Immature natural killer cell (primary cell): ENCODE results near the gene ABHD14A. TPM values are rescaled to one million over a fixed set of nuclear protein-coding genes. Genes with fewer than 3 reads are reported as not detected.
A peak's percentile ranks its signal among the peaks of the same experiment; 100 is the strongest.

Source experiments
- DNase-seq, 3 donors: peaks; one replicate each; pipeline ENCODE4 v3.0.0; 2022; ENCODE audit warnings: mixed read lengths in 1 of 3
- H3K27ac Mint-ChIP-seq, 6 donors: one replicate each; pipeline ENCODE4 v1.8.0; 2020; ENCODE audit warnings: mixed read lengths in 6 of 6, mild to moderate bottlenecking in 5 of 6, inconsistent platforms in 4 of 6, moderate library complexity in 3 of 6
- H3K27me3 Mint-ChIP-seq, 3 donors: one replicate each; pipeline ENCODE4 v1.8.0; 2020 to 2021; ENCODE audit warnings: low read depth in 3 of 3, mild to moderate bottlenecking in 3 of 3, mixed read lengths in 3 of 3, moderate library complexity in 3 of 3, inconsistent platforms in 1 of 3
- H3K36me3 Mint-ChIP-seq, 3 donors: one replicate each; pipeline ENCODE4 v1.8.0; 2020; ENCODE audit warnings: mixed read lengths in 3 of 3, inconsistent platforms in 2 of 3, mild to moderate bottlenecking in 2 of 3
- H3K4me1 Mint-ChIP-seq, 2 donors: one replicate each; pipeline ENCODE4 v1.8.0; 2020; ENCODE audit warnings: inconsistent platforms in 2 of 2, mild to moderate bottlenecking in 2 of 2, mixed read lengths in 2 of 2, moderate library complexity in 1 of 2
- H3K4me3 Mint-ChIP-seq, 5 donors: one replicate each; pipeline ENCODE4 v1.8.0; 2020; ENCODE audit warnings: mild to moderate bottlenecking in 5 of 5, mixed read lengths in 5 of 5, inconsistent platforms in 3 of 5, moderate library complexity in 3 of 5
- H3K9me3 Mint-ChIP-seq, 6 donors: one replicate each; pipeline ENCODE4 v1.8.0; 2020; ENCODE audit warnings: mild to moderate bottlenecking in 6 of 6, mixed read lengths in 6 of 6, inconsistent platforms in 4 of 6, moderate library complexity in 3 of 6
- polyA plus RNA-seq, 3 donors: library from polyadenylated mRNA; unstranded; fragments of 300-500 nt; fragmentation: Illumina TruSeq; gene quantifications; one replicate each; pipeline ENCODE4 v1.2.3, GENCODE V29; 2021

The ABHD14A gene
- polyA plus RNA-seq, 3 donors from 2014 or later: 90.2 to 134 (median 97.6) TPM

DNA sequence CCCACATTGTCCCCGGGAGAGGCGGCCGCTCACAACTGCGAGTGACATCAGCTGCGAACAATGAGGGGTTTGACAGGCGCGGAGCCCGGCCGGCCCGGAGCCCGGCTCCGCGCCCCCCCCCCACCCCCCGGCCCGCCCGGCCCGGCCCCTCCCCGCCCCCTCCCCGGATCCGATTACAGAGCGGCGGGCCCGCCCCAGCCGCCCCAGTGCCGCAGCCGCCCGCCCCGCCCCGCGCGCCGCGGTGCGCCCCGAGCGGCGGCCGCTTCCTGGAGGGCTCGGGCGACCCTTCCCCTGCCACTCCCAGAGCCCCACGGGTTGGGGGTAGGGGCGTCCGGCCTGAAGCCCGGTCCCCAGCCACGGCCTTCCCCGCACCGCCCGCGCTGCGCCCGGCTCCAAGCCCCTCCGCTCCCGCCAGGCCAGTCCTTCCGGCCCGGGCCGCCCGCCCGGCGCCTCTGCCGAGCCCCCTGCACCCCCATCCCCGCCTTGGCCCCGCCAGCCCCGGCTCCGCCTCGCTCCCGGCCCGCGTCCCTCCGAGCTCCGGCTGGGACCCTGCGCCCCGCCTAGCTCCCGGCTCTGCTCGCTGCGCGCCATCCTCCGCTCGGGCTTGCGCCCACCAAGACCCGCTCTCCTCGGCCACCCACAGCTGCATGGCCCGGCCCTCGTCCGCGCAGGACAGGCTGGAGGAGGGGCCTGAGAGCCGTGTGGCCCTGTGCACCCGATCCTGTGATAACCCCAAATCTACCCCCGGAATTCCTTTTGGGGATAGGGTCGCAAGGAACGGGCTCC lies 7.3 kb upstream of the ABHD14A start, which contains the start of gene PCBP4:
PCBP4 (minus strand) TSS at position 71 of the 786 bp plus-strand sequence. CDS start 6,214 bp downstream, outside the sequence.
- DNase-seq: peak in 2 of 3 donors; percentile 36
- Mint-ChIP-seq H3K27ac (peak within 1 kb of the TSS in 5 of 6 donors; percentile 26 to 71 (median 55)), H3K4me3 (peak within 1 kb of the TSS; percentile 81 to 88 (median 83)), H3K27me3 (peaks cover 3 to 6% (median 4%) of the 10 kb centered on the region in 3 donors), H3K9me3 (no peaks in the 10 kb centered on the region), H3K4me1 (peaks cover 5 to 17% of the 10 kb centered on the region in 2 donors), H3K36me3 (no peaks in the 10 kb centered on the region)

DNA sequence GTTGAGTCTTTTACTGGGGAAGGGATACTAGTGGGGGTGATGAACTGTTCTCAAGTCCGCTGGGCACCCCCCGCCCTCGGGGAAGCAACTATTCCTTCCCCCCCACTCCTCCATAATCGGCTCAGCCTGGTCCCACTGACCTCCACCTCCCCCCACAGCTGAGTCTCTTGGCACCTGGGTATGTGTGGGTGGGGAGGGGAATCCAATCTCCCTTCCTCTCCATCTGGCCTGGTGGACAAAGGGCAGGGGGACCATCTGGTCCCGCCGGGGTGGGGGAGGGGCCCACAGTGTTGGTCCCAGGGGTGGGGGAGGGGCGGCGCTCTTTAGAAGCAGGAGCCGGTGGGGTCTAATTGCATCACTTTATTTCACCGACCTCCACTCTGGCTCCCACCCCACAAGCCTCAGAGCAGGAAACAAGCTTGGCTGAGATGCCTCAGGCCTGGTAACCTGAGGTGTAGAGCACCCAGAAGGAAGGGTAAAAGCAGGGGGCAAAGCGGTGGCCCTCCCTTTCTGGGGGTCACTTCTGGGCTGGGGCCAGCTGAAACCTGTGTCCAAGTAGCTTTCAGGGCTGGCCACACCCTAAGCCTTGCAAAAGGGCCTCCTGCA lies 6.6 kb upstream of the ABHD14A start:
- Mint-ChIP-seq H3K4me1 (peaks cover 5 to 17% of the 10 kb centered on the region in 2 donors), H3K4me3 (peak overlapping the region; percentile 61 to 83 (median 74)), H3K27ac (peak overlapping the region in 1 of 6 donors; percentile 57), H3K36me3 (no peaks in the 10 kb centered on the region), H3K27me3 (peaks cover 3 to 6% (median 4%) of the 10 kb centered on the region in 3 donors), H3K9me3 (no peaks in the 10 kb centered on the region)
- no peak for DNase-seq

DNA sequence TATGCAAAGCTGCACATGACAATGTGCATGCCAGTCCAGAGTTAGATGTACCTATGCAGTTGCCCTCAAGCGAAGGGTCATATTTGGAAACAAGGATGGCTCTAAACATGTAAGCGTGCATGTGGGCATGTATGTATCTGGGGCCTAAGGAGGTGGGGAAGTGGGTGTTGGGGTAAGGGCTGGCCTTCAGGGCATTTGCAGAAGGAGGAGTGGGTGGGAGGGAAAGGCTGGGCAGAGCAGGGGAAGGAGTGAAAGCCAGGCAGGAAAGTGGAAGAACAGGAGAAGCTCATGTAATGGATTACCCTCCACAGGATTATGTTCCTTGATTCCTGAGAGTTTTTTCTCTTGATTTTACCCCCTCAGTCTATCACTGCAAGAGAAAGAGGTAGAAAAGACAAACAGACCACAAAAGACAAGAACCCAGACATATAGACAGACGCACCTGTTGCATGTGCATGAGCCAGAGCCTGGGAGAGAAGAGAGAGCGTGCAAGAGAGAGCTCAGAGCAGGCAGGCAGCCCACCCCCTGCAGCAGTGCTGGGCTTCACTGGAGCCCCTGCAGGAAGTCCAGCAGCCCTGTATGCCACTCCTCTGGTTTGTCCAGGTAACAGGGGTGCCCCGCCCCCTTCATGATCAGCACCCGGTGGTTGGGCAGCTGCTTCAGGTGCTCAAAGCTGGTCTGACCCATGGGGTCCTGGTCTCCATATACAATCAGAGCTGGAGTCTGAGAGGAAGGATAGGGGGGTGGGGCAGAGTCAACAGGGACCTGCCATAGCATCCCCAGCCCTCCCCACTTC lies 5.8 kb upstream of the ABHD14A start:
- Mint-ChIP-seq H3K36me3 (no peaks in the 10 kb centered on the region), H3K4me1 (peaks cover 12 to 25% of the 10 kb centered on the region in 2 donors), H3K27me3 (peaks cover 4 to 11% (median 6%) of the 10 kb centered on the region in 3 donors), H3K4me3 (peak overlapping the region; percentile 53 to 71 (median 64)), H3K27ac (peak overlapping the region in 2 of 6 donors; percentile 24 to 75), H3K9me3 (no peaks in the 10 kb centered on the region)
- DNase-seq: no peak

DNA sequence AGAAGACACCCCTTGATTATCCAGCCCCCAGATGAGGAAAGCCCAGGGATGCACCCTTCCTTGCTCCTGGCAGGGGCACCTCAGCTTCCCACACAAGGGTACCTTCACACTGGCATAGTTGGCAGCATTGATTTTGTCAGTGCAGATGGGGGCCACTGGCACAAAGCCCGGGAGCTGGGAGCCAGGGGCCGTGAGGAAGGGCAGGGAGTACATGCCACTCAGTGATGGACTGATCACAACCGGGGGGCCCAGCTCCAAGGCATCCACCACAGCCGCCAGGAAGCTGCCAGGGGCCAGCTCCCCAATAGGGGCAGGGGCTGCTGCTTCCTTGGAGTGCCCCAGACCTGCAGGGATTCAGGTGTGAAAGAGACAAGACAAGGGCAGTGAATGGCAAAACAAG lies 5.0 kb upstream of the ABHD14A start:
- peaks cover 0 to 1% (median 0%) of the 10 kb centered on the region in 6 donors for H3K9me3 Mint-ChIP-seq
- DNase-seq: no peak
- no peaks in the 10 kb centered on the region for H3K36me3 Mint-ChIP-seq
- H3K4me3 Mint-ChIP-seq: no peak overlapping the region
- peaks cover 19 to 31% of the 10 kb centered on the region in 2 donors for H3K4me1 Mint-ChIP-seq
- peaks cover 5 to 15% (median 8%) of the 10 kb centered on the region in 3 donors for H3K27me3 Mint-ChIP-seq
- peak overlapping the region in 1 of 6 donors; percentile 37 for H3K27ac Mint-ChIP-seq

DNA sequence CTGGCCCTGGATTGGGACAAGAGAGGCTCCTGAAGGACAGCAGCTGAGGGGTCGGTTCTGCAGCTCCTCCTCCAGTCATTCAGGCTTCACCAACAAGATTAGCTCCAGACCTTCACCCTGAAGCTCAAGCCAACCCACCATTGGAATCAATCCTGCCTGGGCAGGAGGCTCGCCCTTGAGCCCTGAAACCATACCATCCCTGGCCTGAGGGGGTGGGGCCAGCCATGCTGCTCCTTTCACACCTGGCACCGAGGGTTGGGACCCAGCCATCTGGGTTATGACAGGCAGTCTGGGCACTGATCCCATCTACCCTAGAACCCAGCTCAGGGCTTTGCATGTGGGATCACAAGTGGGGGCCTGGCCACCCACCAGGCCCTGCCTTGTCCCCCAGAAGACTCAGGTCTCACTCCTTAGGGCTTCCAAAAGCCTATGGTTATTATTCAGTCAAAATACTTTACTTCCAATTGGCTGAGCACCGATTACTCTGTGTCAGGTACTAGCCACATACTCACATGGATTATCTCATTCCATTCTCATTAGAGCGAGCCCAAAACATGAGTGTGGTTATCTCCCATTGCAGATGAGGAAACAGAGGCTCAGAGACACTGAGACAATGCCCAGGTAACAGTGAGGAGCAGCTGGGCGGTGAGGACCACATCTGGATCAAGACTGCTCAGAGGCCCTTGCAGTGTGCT lies 4.1 kb upstream of the ABHD14A start:
- peaks cover 27 to 34% of the 10 kb centered on the region in 2 donors for H3K4me1 Mint-ChIP-seq

DNA sequence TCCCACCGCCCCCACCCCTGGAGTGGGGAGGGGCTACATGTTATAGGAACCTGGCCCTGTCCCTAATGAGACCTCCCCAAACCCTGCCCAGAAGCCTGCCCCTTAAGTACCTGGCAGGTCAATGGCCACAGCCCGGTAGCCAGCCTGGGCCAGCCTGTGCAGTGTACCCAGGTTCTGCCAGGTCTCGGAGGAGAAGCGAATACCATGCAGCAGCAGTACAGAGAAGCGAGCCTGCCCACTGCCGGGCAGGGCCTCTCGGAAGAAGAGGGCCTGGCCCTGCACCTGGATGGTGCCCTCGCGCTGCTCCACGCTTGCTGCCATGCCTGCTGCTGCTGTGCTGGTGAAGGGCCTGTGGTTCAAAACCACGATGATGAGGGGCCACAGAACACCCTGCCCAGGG lies 3.5 kb upstream of the ABHD14A start:
- peak overlapping the region in 2 of 5 donors; percentile 18 to 21 for H3K4me3 Mint-ChIP-seq
- peak overlapping the region in 2 of 6 donors; percentile 7 to 45 for H3K27ac Mint-ChIP-seq
- no peaks in the 10 kb centered on the region for H3K36me3 Mint-ChIP-seq
- peaks cover 5 to 11% (median 5%) of the 10 kb centered on the region in 3 donors for H3K27me3 Mint-ChIP-seq
- H3K9me3 Mint-ChIP-seq: peaks cover 0 to 1% (median 0%) of the 10 kb centered on the region in 6 donors
- DNase-seq: no peak
- H3K4me1 Mint-ChIP-seq: peaks cover 31 to 37% of the 10 kb centered on the region in 2 donors

More for the DNA sequence above, 4.1 kb upstream of the ABHD14A start:
- no peaks in the 10 kb centered on the region for H3K36me3 Mint-ChIP-seq
- DNase-seq: no peak
- peaks cover 5 to 11% (median 7%) of the 10 kb centered on the region in 3 donors for H3K27me3 Mint-ChIP-seq
- peak overlapping the region in 1 of 5 donors; percentile 14 for H3K4me3 Mint-ChIP-seq
- H3K9me3 Mint-ChIP-seq: peaks cover 0 to 1% (median 0%) of the 10 kb centered on the region in 6 donors
- peak overlapping the region in 3 of 6 donors; percentile 34 to 50 (median 45) for H3K27ac Mint-ChIP-seq

DNA sequence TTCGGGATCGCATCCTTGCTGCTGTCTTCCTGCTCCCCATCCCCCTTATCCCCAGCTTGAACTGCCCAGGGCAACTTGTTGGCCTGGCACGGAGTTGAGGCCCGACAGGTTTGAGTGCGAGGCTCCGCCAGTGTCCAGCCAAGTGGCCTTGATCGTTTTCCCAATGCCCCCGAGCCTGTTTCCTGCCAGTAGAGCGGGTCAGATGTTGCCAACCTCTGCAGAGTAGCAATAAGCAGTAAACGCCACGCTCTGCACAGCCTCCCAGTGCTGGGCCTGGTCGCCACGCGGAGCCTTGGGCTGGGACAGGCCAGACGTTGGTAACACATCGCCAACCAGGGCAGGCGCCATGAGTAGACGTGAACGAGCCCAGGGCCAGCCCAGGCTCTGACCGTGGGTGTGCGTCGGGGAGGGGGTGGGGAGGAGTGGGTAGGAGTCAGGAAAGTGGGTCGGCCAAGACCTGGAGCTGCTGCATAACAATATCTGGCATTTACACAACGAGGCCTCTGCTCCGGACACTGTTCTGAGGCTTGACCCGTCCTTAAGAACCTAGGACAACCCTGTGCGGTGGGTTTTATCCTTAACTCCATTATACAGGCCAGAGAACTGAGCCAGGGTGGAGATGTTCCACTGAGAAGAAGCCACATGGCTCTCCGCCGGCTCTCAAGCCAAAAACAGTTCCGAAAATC lies 444 bp upstream of the ABHD14A start:
- Mint-ChIP-seq H3K9me3 (peaks cover 0 to 1% (median 0%) of the 10 kb centered on the region in 6 donors), H3K4me3 (peak overlapping the region; percentile 95 to 97 (median 96)), H3K36me3 (no peaks in the 10 kb centered on the region), H3K4me1 (peaks cover 36 to 41% of the 10 kb centered on the region in 2 donors), H3K27ac (peak overlapping the region; percentile 85 to 94 (median 92)), H3K27me3 (peaks cover 5 to 9% (median 5%) of the 10 kb centered on the region in 3 donors)
- peak in 1 of 3 donors; percentile 14 for DNase-seq

DNA sequence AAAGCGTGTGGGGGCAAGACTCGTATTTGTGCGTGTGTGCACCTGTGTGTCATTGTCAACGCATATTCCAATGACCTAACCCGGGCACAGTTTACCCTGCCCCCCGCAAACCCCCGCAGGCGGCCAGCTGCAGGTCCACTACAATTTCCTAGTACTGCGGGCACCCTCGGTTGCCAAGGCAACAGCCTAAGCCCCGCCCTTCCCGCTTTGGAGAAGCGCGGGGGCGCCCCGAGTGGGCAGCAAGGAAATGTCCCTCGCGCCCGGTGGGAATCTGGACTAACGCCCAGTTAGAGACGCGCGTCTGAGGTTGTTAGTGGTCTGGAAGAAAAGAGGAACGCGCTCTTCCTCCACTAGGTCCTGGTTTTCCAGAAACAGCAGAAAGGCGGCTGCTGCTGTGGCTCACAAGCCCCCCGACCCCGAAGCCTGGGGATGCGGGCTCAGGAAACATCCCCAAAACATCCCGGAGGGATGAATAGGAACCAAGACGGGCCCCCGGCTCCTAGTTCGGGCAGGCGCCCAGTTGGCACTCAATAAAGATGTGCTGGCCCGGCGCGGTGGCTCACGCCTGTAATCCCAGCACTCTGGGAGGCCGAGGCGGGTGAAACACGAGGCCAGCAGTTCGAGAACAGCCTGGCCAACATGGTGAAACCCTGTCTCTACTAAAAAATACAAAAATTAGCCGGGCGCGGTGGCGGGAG lies 1.1 kb downstream of the ABHD14A start:
- DNase-seq: peak; percentile 43 to 47 (median 47)
- H3K36me3 Mint-ChIP-seq: no peaks in the 10 kb centered on the region
- H3K4me3 Mint-ChIP-seq: peak overlapping the region; percentile 89 to 98 (median 90)
- peaks cover 3 to 12% (median 5%) of the 10 kb centered on the region in 3 donors for H3K27me3 Mint-ChIP-seq
- peaks cover 0 to 1% (median 0%) of the 10 kb centered on the region in 6 donors for H3K9me3 Mint-ChIP-seq
- peak overlapping the region in 5 of 6 donors; percentile 42 to 88 (median 74) for H3K27ac Mint-ChIP-seq
- peaks cover 38 to 43% of the 10 kb centered on the region in 2 donors for H3K4me1 Mint-ChIP-seq

DNA sequence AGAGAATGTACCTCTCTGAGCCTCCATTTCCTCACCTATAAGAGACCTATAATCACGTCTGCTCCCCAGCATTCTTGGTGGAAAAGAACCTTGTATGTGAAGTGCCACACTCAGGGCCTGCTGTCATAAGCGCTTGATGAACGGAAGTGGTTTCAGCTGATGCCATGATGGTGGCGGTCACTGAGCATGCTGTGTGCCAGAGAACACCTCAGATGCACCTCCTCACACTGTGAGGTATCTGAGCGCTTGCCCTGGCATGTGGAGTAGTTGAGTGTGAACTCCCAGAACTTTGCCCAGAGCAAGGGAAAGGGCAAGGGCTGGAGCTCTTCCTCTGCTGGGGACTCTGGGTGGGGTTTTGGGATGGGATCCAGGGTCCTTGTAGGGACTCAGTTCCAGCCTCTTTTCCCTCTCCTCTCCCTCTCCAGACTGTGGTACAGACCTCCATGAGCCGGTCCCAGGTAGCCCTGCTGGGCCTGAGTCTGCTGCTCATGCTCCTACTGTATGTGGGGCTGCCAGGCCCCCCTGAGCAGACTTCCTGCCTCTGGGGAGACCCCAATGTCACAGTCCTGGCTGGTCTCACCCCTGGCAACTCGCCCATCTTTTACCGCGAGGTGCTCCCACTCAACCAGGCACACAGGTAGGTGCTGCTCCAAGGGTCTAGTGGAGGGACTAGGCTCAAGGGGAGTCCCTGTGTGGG lies 2.7 kb downstream of the ABHD14A start:
- Mint-ChIP-seq H3K9me3 (peaks cover 0 to 1% (median 0%) of the 10 kb centered on the region in 6 donors), H3K27me3 (peaks cover 2 to 19% (median 6%) of the 10 kb centered on the region in 3 donors), H3K27ac (peak overlapping the region; percentile 11 to 89 (median 64)), H3K4me1 (peaks cover 52 to 54% of the 10 kb centered on the region in 2 donors), H3K36me3 (no peaks in the 10 kb centered on the region), H3K4me3 (peak overlapping the region; percentile 22 to 77 (median 65))
- peak in 1 of 3 donors; percentile 39 for DNase-seq

DNA sequence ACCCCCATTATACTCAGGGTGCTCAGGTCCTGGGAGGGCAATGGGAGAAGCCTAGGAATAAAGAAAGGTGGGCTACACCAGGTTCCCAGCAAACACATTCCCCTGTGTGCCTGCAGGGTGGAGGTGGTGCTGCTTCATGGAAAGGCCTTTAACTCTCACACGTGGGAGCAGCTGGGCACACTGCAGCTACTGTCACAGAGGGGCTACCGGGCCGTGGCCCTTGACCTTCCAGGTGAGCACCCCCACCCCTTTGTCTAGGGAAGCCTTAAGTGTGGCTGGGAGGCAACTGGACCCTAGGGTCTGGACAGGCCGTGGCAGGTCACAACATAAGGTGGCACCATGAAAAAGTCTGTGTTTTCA lies 3.3 kb downstream of the ABHD14A start:
- no peaks in the 10 kb centered on the region for H3K36me3 Mint-ChIP-seq
- peak overlapping the region in 2 of 6 donors; percentile 7 to 68 for H3K27ac Mint-ChIP-seq
- DNase-seq: no peak
- H3K4me3 Mint-ChIP-seq: no peak overlapping the region
- peaks cover 0 to 1% (median 0%) of the 10 kb centered on the region in 6 donors for H3K9me3 Mint-ChIP-seq
- peaks cover 2 to 19% (median 6%) of the 10 kb centered on the region in 3 donors for H3K27me3 Mint-ChIP-seq
- H3K4me1 Mint-ChIP-seq: peaks cover 55 to 58% of the 10 kb centered on the region in 2 donors

DNA sequence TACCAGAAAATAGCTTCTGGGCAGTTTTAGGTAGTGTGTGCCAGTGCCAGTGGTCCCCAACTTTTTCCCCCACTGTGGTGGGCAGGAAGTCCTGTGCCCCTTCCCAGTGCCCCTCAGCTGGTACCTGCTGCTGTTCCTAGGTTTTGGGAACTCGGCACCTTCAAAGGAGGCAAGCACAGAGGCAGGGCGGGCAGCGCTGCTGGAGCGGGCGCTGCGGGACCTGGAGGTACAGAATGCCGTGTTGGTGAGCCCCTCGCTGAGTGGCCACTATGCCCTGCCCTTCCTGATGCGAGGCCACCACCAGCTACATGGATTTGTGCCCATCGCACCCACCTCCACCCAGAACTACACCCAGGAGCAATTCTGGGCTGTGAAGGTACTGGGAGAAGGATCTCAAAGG lies 5.4 kb downstream of the ABHD14A start:
- DNase-seq: no peak
- peaks cover 48 to 50% of the 10 kb centered on the region in 2 donors for H3K4me1 Mint-ChIP-seq
- no peak overlapping the region for H3K4me3 Mint-ChIP-seq
- H3K27ac Mint-ChIP-seq: no peak overlapping the region
- H3K36me3 Mint-ChIP-seq: no peaks in the 10 kb centered on the region
- peaks cover 0 to 10% (median 1%) of the 10 kb centered on the region in 3 donors for H3K27me3 Mint-ChIP-seq
- H3K9me3 Mint-ChIP-seq: no peaks in the 10 kb centered on the region
